B cell (primary cell): ENCODE data around the gene KRT33A. TPM values are rescaled to one million over a fixed set of nuclear protein-coding genes. Genes with fewer than 3 reads are reported as not detected.

Source experiments
- ATAC-seq: fragments of 200-7000 bp; cut with Tn5 transposase; one replicate; pipeline ENCODE4 v1.10.0; 2021; ENCODE audit warnings: low read depth, mild to moderate bottlenecking, moderate number of reproducible peaks, moderate library complexity
- CTCF ChIA-PET: fragments of 350-600 bp; sonication (Branson Sonifier 250); formaldehyde crosslinking; loops from one replicate; lab custom pipeline; 2021; ENCODE audit warnings: antibody characterized with exemption, inconsistent platforms; lab: Charles Lee
- POLR2A ChIA-PET: fragments of 350-600 bp; sonication (Branson Sonifier 250); formaldehyde crosslinking; loops from one replicate; lab custom pipeline; 2021; ENCODE audit warnings: antibody characterized with exemption; lab: Charles Lee
- DNase-seq: peaks from one replicate; pipeline ENCODE4 v3.0.0; 2013
- H2AFZ ChIP-seq: 2 replicates; pipeline ENCODE4 v1.6.1; 2012; ENCODE audit warnings: mild to moderate bottlenecking, low read depth, low read length; ENCODE audit not compliant: insufficient read depth, poor library complexity, severe bottlenecking
- H3K27ac ChIP-seq, 2 donors: 1 replicate in 1 of 2; 2 replicates in 1 of 2; pipeline ENCODE4 v1.5.1; 2012 to 2013; ENCODE audit warnings: low read length in 2 of 2, mild to moderate bottlenecking in 2 of 2, moderate library complexity in 1 of 2
- H3K27me3 ChIP-seq, 4 experiments: fragments of 200-600 bp in 1 of 4; sonication (generic) in 1 of 4; replicated peaks in 1 of 4; 1 replicate in 2 of 4; 2 replicates in 2 of 4; pipeline versions ENCODE4 v1.6.1 to v1.7.0; 2013 to 2016; ENCODE audit warnings: low read length in 3 of 4, mild to moderate bottlenecking in 2 of 4, mixed read lengths in 1 of 4, moderate library complexity in 1 of 4; ENCODE audit not compliant: insufficient read depth in 4 of 4, control insufficient read depth in 3 of 4; ENCODE audit errors: control extremely low read depth in 1 of 4
- H3K36me3 ChIP-seq, 2 experiments: replicated peaks in 1 of 2; 1 replicate in 1 of 2; 2 replicates in 1 of 2; pipeline versions ENCODE4 v1.6.1 to v1.7.1; 2013; ENCODE audit warnings: low read length in 1 of 2; ENCODE audit not compliant: insufficient read depth in 2 of 2, control insufficient read depth in 1 of 2; ENCODE audit errors: control extremely low read depth in 1 of 2, extremely low read depth in 1 of 2
- H3K4me1 ChIP-seq, 2 donors: fragments of 200-600 bp in 1 of 2; sonication (generic) in 1 of 2; 1 replicate in 1 of 2; 2 replicates in 1 of 2; pipeline versions ENCODE4 v1.5.1 to v1.6.1; 2013 to 2017; ENCODE audit warnings: low read length in 2 of 2; ENCODE audit not compliant: control insufficient read depth in 2 of 2, insufficient read depth in 2 of 2
- H3K4me2 ChIP-seq: replicated peaks from 2 replicates; pipeline ENCODE3; 2012; ENCODE audit warnings: mild to moderate bottlenecking, low read depth, low read length; ENCODE audit not compliant: poor library complexity, severe bottlenecking
- H3K4me3 ChIP-seq, 5 experiments: fragments of 200-600 bp in 1 of 5; sonication (generic) in 1 of 5; 1 replicate in 3 of 5; 2 replicates in 2 of 5; pipeline versions ENCODE4 v1.5.1 to v1.7.0; 2011 to 2016; ENCODE audit warnings: low read length in 4 of 5, mild to moderate bottlenecking in 4 of 5, low read depth in 2 of 5, control low read depth in 1 of 5, moderate library complexity in 1 of 5; ENCODE audit not compliant: insufficient read depth in 1 of 5; ENCODE audit errors: control extremely low read depth in 1 of 5, extremely low read depth in 1 of 5
- H3K79me2 ChIP-seq: fragments of 200-600 bp; sonication (generic); one replicate; pipeline ENCODE4 v1.6.0; 2016; ENCODE audit warnings: low read length; ENCODE audit not compliant: control insufficient read depth, insufficient read depth
- H3K9ac ChIP-seq: fragments of 200-600 bp; sonication (generic); 2 replicates; pipeline ENCODE4 v1.6.1; 2017; ENCODE audit warnings: mild to moderate bottlenecking, low read length, moderate library complexity
- H3K9me3 ChIP-seq, 3 donors: one replicate each; pipeline versions ENCODE4 v1.6.1 to v1.7.1; 2013; ENCODE audit warnings: low read length in 2 of 3; ENCODE audit not compliant: control insufficient read depth in 2 of 3, insufficient read depth in 1 of 3; ENCODE audit errors: control extremely low read depth in 1 of 3
- H4K20me1 ChIP-seq: 2 replicates; pipeline ENCODE4 v1.6.0; 2012; ENCODE audit warnings: mild to moderate bottlenecking, low read length; ENCODE audit not compliant: insufficient read depth, control insufficient read depth, poor library complexity, severe bottlenecking
- H3K27ac Mint-ChIP-seq: one replicate; pipeline ENCODE4 v1.8.0; 2021; ENCODE audit warnings: mixed read lengths
- H3K27me3 Mint-ChIP-seq: one replicate; pipeline ENCODE4 v1.8.0; 2021; ENCODE audit warnings: mixed read lengths
- H3K4me1 Mint-ChIP-seq: one replicate; pipeline ENCODE4 v1.8.0; 2021; ENCODE audit warnings: mixed read lengths
- H3K4me3 Mint-ChIP-seq: one replicate; pipeline ENCODE4 v1.8.0; 2021; ENCODE audit warnings: mixed read lengths
- H3K9me3 Mint-ChIP-seq: one replicate; pipeline ENCODE4 v1.8.0; 2022; ENCODE audit warnings: mixed read lengths; ENCODE audit not compliant: insufficient read depth
- CTCF ChIP-seq: fragments of 200-600 bp; IDR thresholded peaks from one replicate; pipeline ENCODE4 v1.8.0; 2022; ENCODE audit warnings: antibody characterized with exemption, mild to moderate bottlenecking
- EZH2 ChIP-seq: IDR thresholded peaks from 2 replicates; pipeline ENCODE4 v1.6.1; 2012; ENCODE audit warnings: borderline replicate concordance, low read depth, mild to moderate bottlenecking, moderate library complexity, low read length; ENCODE audit not compliant: insufficient read depth, poor library complexity, severe bottlenecking
- WGBS: methylation state at CpG from one replicate; pipeline ENCODE4 v1.1.5; 2013; ENCODE audit warnings: missing lambda C conversion rate; ENCODE audit not compliant: insufficient coverage; 5-methylcytosine and 5-hydroxymethylcytosine counted together
- intact Hi-C: fragments of 100-400 bp; cut with micrococcal nuclease; formaldehyde crosslinking; loops from one replicate; pipeline ENCODE4 v1.10.0; 2022
- polyA plus RNA-seq: library from polyadenylated mRNA; depleted of rRNA; stranded (reverse); fragments of >200 nt; gene quantifications from 2 replicates; pipeline ENCODE4 v1.2.3, GENCODE V29; 2012
- total RNA-seq, 2 donors: library from RNA; stranded (reverse); fragments of 120-200 nt in 1 of 2; gene quantifications; 1 replicate in 1 of 2; 2 replicates in 1 of 2; pipeline versions ENCODE4 v1.2.3 to v1.2.4, GENCODE V29; 2013 to 2022

Gene KRT33A
- total and polyA plus RNA-seq, 2 donors (not counting 1 experiment from before 2014, with no cell fraction given): not detected

DNA sequence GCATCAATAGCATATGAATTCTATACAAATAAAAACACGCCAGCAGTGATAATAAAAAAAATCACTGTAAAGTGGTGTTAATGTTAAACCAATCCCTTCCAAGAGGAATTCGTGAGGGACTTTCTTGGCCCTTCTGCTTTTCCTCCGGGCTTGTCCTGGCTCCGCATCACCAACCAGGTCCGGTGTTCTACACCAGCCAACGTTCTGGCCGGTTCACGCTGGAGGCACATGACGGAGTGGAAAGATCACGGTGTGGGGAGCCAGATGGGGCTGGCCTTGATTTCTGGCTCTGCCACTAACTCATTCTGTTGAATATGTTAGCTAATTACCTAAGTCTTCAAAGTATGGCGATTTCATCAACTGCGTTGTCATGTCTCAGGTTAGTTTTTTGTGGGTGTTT lies 46.5 kb downstream of the KRT33A start:
- H3K27ac Mint-ChIP-seq: no peak overlapping the region
- intact Hi-C loops: no loop called here
- POLR2A ChIA-PET: no interaction called here

DNA sequence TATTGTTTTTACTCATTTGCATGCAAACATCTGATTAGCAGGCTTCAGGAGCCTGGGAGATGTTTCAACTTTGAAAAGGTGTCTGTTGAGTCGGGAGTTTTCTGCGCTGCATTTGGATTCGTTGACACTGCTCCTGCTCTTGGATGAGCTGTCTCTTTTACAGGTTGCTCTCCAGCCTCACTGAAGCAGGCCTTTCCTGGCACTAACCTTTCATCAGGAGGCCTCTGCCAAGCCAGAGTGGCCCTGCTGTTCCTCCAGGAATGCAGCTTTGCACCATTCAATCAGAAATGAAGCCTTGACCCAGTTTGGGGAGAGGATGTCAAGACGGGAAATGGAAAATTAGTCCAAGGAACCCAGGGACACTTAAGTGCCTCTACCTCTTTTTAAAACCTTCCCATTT lies 47.6 kb downstream of the KRT33A start:
- intact Hi-C loops: no loop called here
- ChIA-PET POLR2A (no interaction called here), CTCF (interaction anchor here (1.4 kb wide), 1 partner anchor 11 kb away, joined by 4 read pairs; no protein-coding TSS in a partner anchor)
- TF ChIP-seq CTCF: no peak
- no peak for TF ChIP-seq EZH2
- no peaks in the 10 kb centered on the region for H3K36me3 ChIP-seq
- Mint-ChIP-seq H3K27me3 (peaks cover 10% of the 10 kb centered on the region), H3K4me1 (peaks cover 25% of the 10 kb centered on the region), H3K4me3 (no peak overlapping the region), H3K9me3 (peaks cover 2% of the 10 kb centered on the region), H3K27ac (no peak overlapping the region)
- H3K79me2 ChIP-seq: no peaks in the 10 kb centered on the region
- no peaks in the 10 kb centered on the region for H4K20me1 ChIP-seq
- H3K4me3 ChIP-seq: no peak overlapping the region
- H3K27me3 ChIP-seq: no peaks in the 10 kb centered on the region
- ATAC-seq: no peak
- no peaks in the 10 kb centered on the region for H3K9me3 ChIP-seq
- no peak overlapping the region for H3K9ac ChIP-seq
- H3K27ac ChIP-seq: no peak overlapping the region
- H3K4me1 ChIP-seq: peaks cover 18 to 19% of the 10 kb centered on the region in 2 donors
- WGBS: 100% methylated on average over 3 of the region's 4 CpGs
- no peak overlapping the region for H2AFZ ChIP-seq
- DNase-seq: no peak
- no peak overlapping the region for H3K4me2 ChIP-seq

More for the DNA sequence above, 46.5 kb downstream of the KRT33A start:
- ATAC-seq (no peak), DNase-seq (no peak)
- no peak overlapping the region for H3K4me3 ChIP-seq
- H3K4me1 Mint-ChIP-seq: peaks cover 36% of the 10 kb centered on the region
- no peaks in the 10 kb centered on the region for H3K79me2 ChIP-seq
- H3K36me3 ChIP-seq: no peaks in the 10 kb centered on the region
- no peak overlapping the region for H2AFZ ChIP-seq
- no peaks in the 10 kb centered on the region for H3K9me3 ChIP-seq
- CTCF ChIA-PET: interaction anchor here (1.0 kb wide), 1 partner anchor 18 kb away, joined by 4 read pairs; no protein-coding TSS in a partner anchor
- no peaks in the 10 kb centered on the region for H4K20me1 ChIP-seq
- WGBS: 93% methylated on average over 9 of the region's 12 CpGs
- H3K9me3 Mint-ChIP-seq: peaks cover 2% of the 10 kb centered on the region
- H3K27me3 Mint-ChIP-seq: peaks cover 3% of the 10 kb centered on the region
- H3K27me3 ChIP-seq: no peaks in the 10 kb centered on the region
- TF ChIP-seq EZH2: no peak
- TF ChIP-seq CTCF: no peak
- H3K4me3 Mint-ChIP-seq: no peak overlapping the region
- no peak overlapping the region for H3K9ac ChIP-seq
- H3K4me1 ChIP-seq: peaks cover 29 to 30% of the 10 kb centered on the region in 2 donors
- H3K27ac ChIP-seq: no peak overlapping the region
- no peak overlapping the region for H3K4me2 ChIP-seq
